HEK293 (cell line): ENCODE results near the gene ERG.

Experiments
- CTCF ChIA-PET: fragments of 350-600 bp; formaldehyde crosslinking; extraction: SDS; loops from one replicate; lab custom pipeline; 2021; ENCODE audit warnings: antibody characterized with exemption; lab: Yijun Ruan, JAX
- POLR2A ChIA-PET: fragments of 300-600 bp; formaldehyde crosslinking; extraction: SDS; loops from one replicate; lab custom pipeline; 2020; ENCODE audit warnings: antibody characterized with exemption, inconsistent platforms; lab: Yijun Ruan, JAX
- H3K27ac ChIP-seq: fragments of 200-500 bp; sonication (Bioruptor generic); 2 replicates; pipeline ENCODE4 v1.5.1; 2014; ENCODE audit warnings: low read depth, low read length, control low read depth, inconsistent platforms; ENCODE audit errors: extremely low read depth
- H3K36me3 ChIP-seq, 2 experiments: fragments of 200-500 bp in 1 of 2; sonication (Bioruptor generic) in 1 of 2; 1 replicate in 1 of 2; 2 replicates in 1 of 2; pipeline ENCODE4 v1.5.1; 2014 to 2017; ENCODE audit warnings: inconsistent platforms in 2 of 2, low read length in 2 of 2; ENCODE audit not compliant: control insufficient read depth in 2 of 2, insufficient read depth in 1 of 2
- H3K4me1 ChIP-seq: fragments of 200-500 bp; sonication (Bioruptor generic); 2 replicates; pipeline ENCODE4 v1.5.1; 2014; ENCODE audit warnings: mild to moderate bottlenecking, low read length, inconsistent platforms; ENCODE audit not compliant: control insufficient read depth, insufficient read depth
- H3K4me3 ChIP-seq: 2 replicates; pipeline ENCODE4 v1.5.1; 2011; ENCODE audit warnings: low read depth, mild to moderate bottlenecking, control low read depth, low read length, moderate library complexity
- H3K9me3 ChIP-seq: fragments of 200-500 bp; sonication (Bioruptor generic); 2 replicates; pipeline ENCODE4 v1.5.1; 2014; ENCODE audit warnings: low read depth, low read length, inconsistent platforms; ENCODE audit not compliant: control insufficient read depth, insufficient read depth
- EGR2 ChIP-seq: fragments of 450-650 bp; formaldehyde crosslinking; IDR thresholded peaks from 2 replicates; pipeline ENCODE4 v1.5.1; 2016; ENCODE audit warnings: low read depth, missing biosample characterization, missing genetic modification characterization
- KLF10 ChIP-seq: fragments of 450-650 bp; IDR thresholded peaks from 2 replicates; pipeline ENCODE4 v1.5.1; 2018; ENCODE audit warnings: missing biosample characterization, mild to moderate bottlenecking, missing genetic modification characterization
- KLF7 ChIP-seq: fragments of 450-650 bp; formaldehyde crosslinking; IDR thresholded peaks from 2 replicates; pipeline ENCODE4 v1.5.1; 2016; ENCODE audit warnings: missing biosample characterization, missing genetic modification characterization, borderline replicate concordance
- MZF1 ChIP-seq: fragments of 450-650 bp; formaldehyde crosslinking; IDR thresholded peaks from 2 replicates; pipeline ENCODE4 v1.5.1; 2017; ENCODE audit warnings: missing biosample characterization, missing genetic modification characterization, borderline replicate concordance
- OSR2 ChIP-seq: fragments of 450-650 bp; formaldehyde crosslinking; IDR thresholded peaks from 2 replicates; pipeline ENCODE4 v1.5.1; 2016; ENCODE audit warnings: missing biosample characterization, missing genetic modification characterization
- OVOL3 ChIP-seq: fragments of 450-650 bp; formaldehyde crosslinking; IDR thresholded peaks from 2 replicates; pipeline ENCODE4 v1.5.1; 2016; ENCODE audit warnings: missing biosample characterization, missing genetic modification characterization
- TRIM28 ChIP-seq: IDR thresholded peaks from 2 replicates; pipeline ENCODE4 v1.6.1; 2011; ENCODE audit warnings: low read length, control low read depth, borderline replicate concordance
- ZBTB17 ChIP-seq: fragments of 450-650 bp; formaldehyde crosslinking; IDR thresholded peaks from 2 replicates; pipeline ENCODE4 v1.5.1; 2016; ENCODE audit warnings: missing biosample characterization, missing genetic modification characterization
- ZBTB20 ChIP-seq: fragments of 450-650 bp; formaldehyde crosslinking; IDR thresholded peaks from 2 replicates; pipeline ENCODE4 v1.5.1; 2016; ENCODE audit warnings: missing biosample characterization, missing genetic modification characterization
- ZNF16 ChIP-seq: fragments of 450-650 bp; formaldehyde crosslinking; IDR thresholded peaks from 2 replicates; pipeline ENCODE4 v1.5.1; 2016; ENCODE audit warnings: low read depth, missing biosample characterization, missing genetic modification characterization
- ZNF174 ChIP-seq: fragments of 450-650 bp; formaldehyde crosslinking; IDR thresholded peaks from 2 replicates; pipeline ENCODE4 v1.5.0; 2017; ENCODE audit warnings: missing biosample characterization, mild to moderate bottlenecking, missing genetic modification characterization
- ZNF211 ChIP-seq: fragments of 450-650 bp; formaldehyde crosslinking; IDR thresholded peaks from 2 replicates; pipeline ENCODE4 v1.5.1; 2016; ENCODE audit warnings: low read depth, missing biosample characterization, missing genetic modification characterization
- ZNF24 ChIP-seq: fragments of 450-650 bp; formaldehyde crosslinking; IDR thresholded peaks from 2 replicates; pipeline ENCODE4 v1.5.1; 2016; ENCODE audit warnings: missing biosample characterization, missing genetic modification characterization
- ZNF335 ChIP-seq: fragments of 450-650 bp; formaldehyde crosslinking; conservative IDR thresholded peaks from 2 replicates; pipeline ENCODE4 v1.5.1; 2016; ENCODE audit warnings: missing biosample characterization, missing genetic modification characterization
- ZNF423 ChIP-seq: fragments of 450-650 bp; formaldehyde crosslinking; IDR thresholded peaks from 2 replicates; pipeline ENCODE4 v1.5.1; 2016; ENCODE audit warnings: missing biosample characterization, missing genetic modification characterization
- ZNF48 ChIP-seq: fragments of 450-650 bp; formaldehyde crosslinking; IDR thresholded peaks from 2 replicates; pipeline ENCODE4 v1.5.1; 2016; ENCODE audit warnings: missing biosample characterization, missing genetic modification characterization
- ZNF510 ChIP-seq: fragments of 450-650 bp; formaldehyde crosslinking; IDR thresholded peaks from 2 replicates; pipeline ENCODE4 v1.5.1; 2018; ENCODE audit warnings: mild to moderate bottlenecking, missing genetic modification characterization, missing biosample characterization; ENCODE audit not compliant: insufficient replicate concordance
- ZNF600 ChIP-seq: fragments of 450-650 bp; formaldehyde crosslinking; IDR thresholded peaks from 2 replicates; pipeline ENCODE4 v1.5.1; 2016; ENCODE audit warnings: missing biosample characterization, missing genetic modification characterization
- ZNF670 ChIP-seq: fragments of 450-650 bp; formaldehyde crosslinking; IDR thresholded peaks from 2 replicates; pipeline ENCODE4 v1.5.1; 2016; ENCODE audit warnings: missing biosample characterization, missing genetic modification characterization, low read depth
- ZNF707 ChIP-seq: fragments of 450-650 bp; formaldehyde crosslinking; IDR thresholded peaks from 2 replicates; pipeline ENCODE4 v1.5.1; 2016; ENCODE audit warnings: missing biosample characterization, missing genetic modification characterization
- ZNF777 ChIP-seq: fragments of 450-650 bp; formaldehyde crosslinking; IDR thresholded peaks from 2 replicates; pipeline ENCODE4 v1.5.1; 2017; ENCODE audit warnings: missing biosample characterization, missing genetic modification characterization, borderline replicate concordance
- ZXDB ChIP-seq: fragments of 450-650 bp; formaldehyde crosslinking; IDR thresholded peaks from 2 replicates; pipeline ENCODE4 v1.5.1; 2016; ENCODE audit warnings: missing biosample characterization, missing genetic modification characterization
- TF ChIP-seq, protein P1 (sequence below): fragments of 450-650 bp; formaldehyde crosslinking; IDR thresholded peaks from 2 replicates; pipeline ENCODE4 v1.5.1; 2016; ENCODE audit warnings: missing biosample characterization, missing genetic modification characterization
- TF ChIP-seq, protein P2 (sequence below): fragments of 450-650 bp; formaldehyde crosslinking; IDR thresholded peaks from 2 replicates; pipeline ENCODE4 v1.5.1; 2016; ENCODE audit warnings: missing biosample characterization, missing genetic modification characterization, borderline replicate concordance
- TF ChIP-seq, protein P3 (sequence below): fragments of 450-650 bp; formaldehyde crosslinking; IDR thresholded peaks from 2 replicates; pipeline ENCODE4 v1.5.1; 2016; ENCODE audit warnings: missing biosample characterization, missing genetic modification characterization
- TF ChIP-seq, protein P4 (sequence below): fragments of 450-650 bp; formaldehyde crosslinking; IDR thresholded peaks from 2 replicates; pipeline ENCODE4 v1.5.1; 2016; ENCODE audit warnings: missing biosample characterization, missing genetic modification characterization

ERG gene

DNA sequence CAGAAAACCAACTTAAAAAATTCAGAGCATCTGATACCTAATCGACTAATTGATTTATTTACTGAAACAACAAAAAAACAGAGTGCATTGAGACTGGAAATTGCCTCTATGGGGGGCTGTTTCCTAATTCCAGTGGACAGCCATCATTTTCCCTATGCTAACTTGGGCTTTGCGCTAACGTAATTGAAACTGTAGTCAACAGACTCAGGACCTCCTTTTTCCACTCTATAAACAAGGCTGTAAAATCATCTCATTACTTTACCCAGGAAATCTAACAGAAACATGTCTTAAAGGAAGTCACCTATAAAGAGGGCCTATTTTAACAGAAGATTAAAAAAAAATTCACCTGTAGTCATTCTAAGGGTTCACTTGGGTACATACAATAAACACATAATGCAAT is 2.1 kb downstream of the ERG start (continued):
- no peak for TF ChIP-seq ZBTB20 (tag by site-specific recombination)
- TF ChIP-seq MZF1 (tag by site-specific recombination): no peak
- TF ChIP-seq TRIM28: no peak
- TF ChIP-seq ZNF600 (tag by site-specific recombination): no peak
- no peak for TF ChIP-seq ZNF335 (tag by site-specific recombination)
- TF ChIP-seq ZNF48 (tag by site-specific recombination): no peak
- no peak for TF ChIP-seq ZNF423 (tag by site-specific recombination)
- no peak for TF ChIP-seq ZNF510
- no peak for TF ChIP-seq ZNF777 (tag by site-specific recombination)
- no peak for TF ChIP-seq KLF7 (tag by site-specific recombination)

DNA sequence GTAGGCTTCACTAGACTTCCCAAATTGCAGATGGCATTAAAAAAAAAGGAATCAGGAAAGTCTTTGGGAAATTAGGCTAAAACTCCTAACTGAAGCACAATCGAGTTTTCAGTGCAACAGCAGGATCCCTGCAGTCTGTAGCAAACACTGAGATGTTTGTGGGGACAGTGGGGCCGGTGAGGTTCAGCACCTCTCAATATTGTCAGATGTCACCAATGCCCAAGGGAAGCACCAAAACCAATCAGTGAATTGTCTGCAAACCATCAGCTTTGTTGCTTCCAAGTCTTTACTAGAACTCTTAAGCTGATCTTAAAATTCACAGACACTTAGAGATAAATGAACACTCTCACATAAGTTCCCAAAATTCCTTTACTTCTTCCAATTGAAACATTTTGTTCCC is 2.6 kb downstream of the ERG start:
- POLR2A ChIA-PET: no interaction called here
- CTCF ChIA-PET: interaction anchor here (0.8 kb wide), 1 partner anchor 117 kb away, joined by 3 read pairs; no protein-coding TSS in a partner anchor
- Histone ChIP-seq H3K36me3 (no peaks in the 10 kb centered on the region), H3K9me3 (no peaks in the 10 kb centered on the region), H3K4me3 (no peak overlapping the region), H3K27ac (no peak overlapping the region), H3K4me1 (no peaks in the 10 kb centered on the region)
- TF ChIP-seq, protein P1, sequence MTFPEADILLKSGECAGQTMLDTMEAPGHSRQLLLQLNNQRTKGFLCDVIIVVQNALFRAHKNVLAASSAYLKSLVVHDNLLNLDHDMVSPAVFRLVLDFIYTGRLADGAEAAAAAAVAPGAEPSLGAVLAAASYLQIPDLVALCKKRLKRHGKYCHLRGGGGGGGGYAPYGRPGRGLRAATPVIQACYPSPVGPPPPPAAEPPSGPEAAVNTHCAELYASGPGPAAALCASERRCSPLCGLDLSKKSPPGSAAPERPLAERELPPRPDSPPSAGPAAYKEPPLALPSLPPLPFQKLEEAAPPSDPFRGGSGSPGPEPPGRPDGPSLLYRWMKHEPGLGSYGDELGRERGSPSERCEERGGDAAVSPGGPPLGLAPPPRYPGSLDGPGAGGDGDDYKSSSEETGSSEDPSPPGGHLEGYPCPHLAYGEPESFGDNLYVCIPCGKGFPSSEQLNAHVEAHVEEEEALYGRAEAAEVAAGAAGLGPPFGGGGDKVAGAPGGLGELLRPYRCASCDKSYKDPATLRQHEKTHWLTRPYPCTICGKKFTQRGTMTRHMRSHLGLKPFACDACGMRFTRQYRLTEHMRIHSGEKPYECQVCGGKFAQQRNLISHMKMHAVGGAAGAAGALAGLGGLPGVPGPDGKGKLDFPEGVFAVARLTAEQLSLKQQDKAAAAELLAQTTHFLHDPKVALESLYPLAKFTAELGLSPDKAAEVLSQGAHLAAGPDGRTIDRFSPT (tag by site-specific recombination): no peak
- TF ChIP-seq ZNF174 (tag by site-specific recombination): no peak
- TF ChIP-seq ZNF510: no peak
- no peak for TF ChIP-seq OVOL3
- TF ChIP-seq, protein P2, sequence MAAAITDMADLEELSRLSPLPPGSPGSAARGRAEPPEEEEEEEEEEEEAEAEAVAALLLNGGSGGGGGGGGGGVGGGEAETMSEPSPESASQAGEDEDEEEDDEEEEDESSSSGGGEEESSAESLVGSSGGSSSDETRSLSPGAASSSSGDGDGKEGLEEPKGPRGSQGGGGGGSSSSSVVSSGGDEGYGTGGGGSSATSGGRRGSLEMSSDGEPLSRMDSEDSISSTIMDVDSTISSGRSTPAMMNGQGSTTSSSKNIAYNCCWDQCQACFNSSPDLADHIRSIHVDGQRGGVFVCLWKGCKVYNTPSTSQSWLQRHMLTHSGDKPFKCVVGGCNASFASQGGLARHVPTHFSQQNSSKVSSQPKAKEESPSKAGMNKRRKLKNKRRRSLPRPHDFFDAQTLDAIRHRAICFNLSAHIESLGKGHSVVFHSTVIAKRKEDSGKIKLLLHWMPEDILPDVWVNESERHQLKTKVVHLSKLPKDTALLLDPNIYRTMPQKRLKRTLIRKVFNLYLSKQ (tag by site-specific recombination): no peak
- TF ChIP-seq ZNF707 (tag by site-specific recombination): no peak
- no peak for TF ChIP-seq ZNF24 (tag by site-specific recombination)
- no peak for TF ChIP-seq ZNF16 (tag by site-specific recombination)
- no peak for TF ChIP-seq ZNF670 (tag by site-specific recombination)
- no peak for TF ChIP-seq EGR2 (tag by site-specific recombination)
- TF ChIP-seq KLF10: no peak
- TF ChIP-seq, protein P3, sequence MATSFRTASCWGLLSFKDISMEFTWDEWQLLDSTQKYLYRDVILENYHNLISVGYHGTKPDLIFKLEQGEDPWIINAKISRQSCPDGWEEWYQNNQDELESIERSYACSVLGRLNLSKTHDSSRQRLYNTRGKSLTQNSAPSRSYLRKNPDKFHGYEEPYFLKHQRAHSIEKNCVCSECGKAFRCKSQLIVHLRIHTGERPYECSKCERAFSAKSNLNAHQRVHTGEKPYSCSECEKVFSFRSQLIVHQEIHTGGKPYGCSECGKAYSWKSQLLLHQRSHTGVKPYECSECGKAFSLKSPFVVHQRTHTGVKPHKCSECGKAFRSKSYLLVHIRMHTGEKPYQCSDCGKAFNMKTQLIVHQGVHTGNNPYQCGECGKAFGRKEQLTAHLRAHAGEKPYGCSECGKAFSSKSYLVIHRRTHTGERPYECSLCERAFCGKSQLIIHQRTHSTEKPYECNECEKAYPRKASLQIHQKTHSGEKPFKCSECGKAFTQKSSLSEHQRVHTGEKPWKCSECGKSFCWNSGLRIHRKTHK: no peak
- TF ChIP-seq ZXDB (tag by site-specific recombination): no peak
- TF ChIP-seq ZNF211 (tag by site-specific recombination): no peak
- TF ChIP-seq OSR2 (tag by site-specific recombination): no peak
- TF ChIP-seq ZBTB17 (tag by site-specific recombination): no peak
- TF ChIP-seq, protein P4, sequence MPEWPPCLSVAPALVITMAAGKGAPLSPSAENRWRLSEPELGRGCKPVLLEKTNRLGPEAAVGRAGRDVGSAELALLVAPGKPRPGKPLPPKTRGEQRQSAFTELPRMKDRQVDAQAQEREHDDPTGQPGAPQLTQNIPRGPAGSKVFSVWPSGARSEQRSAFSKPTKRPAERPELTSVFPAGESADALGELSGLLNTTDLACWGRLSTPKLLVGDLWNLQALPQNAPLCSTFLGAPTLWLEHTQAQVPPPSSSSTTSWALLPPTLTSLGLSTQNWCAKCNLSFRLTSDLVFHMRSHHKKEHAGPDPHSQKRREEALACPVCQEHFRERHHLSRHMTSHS: no peak
